Esophagus (tissue), 2 donors: ENCODE results near the gene THSD4. TPM values are rescaled to one million over a fixed set of nuclear protein-coding genes. Genes with fewer than 3 reads are reported as not detected.
A peak's percentile ranks its signal among the peaks of the same experiment; 100 is the strongest.

Source experiments
- H3K27ac ChIP-seq, 2 donors: one replicate each; pipeline ENCODE4 v1.5.1; 2013; ENCODE audit warnings: low read depth in 2 of 2, mild to moderate bottlenecking in 2 of 2, inconsistent platforms in 1 of 2, low read length in 1 of 2, moderate library complexity in 1 of 2
- H3K27me3 ChIP-seq, 2 donors: one replicate each; pipeline ENCODE4 v1.6.1; 2013; ENCODE audit warnings: low read length in 2 of 2, control low read depth in 1 of 2, mild to moderate bottlenecking in 1 of 2; ENCODE audit not compliant: insufficient read depth in 2 of 2, control insufficient read depth in 1 of 2
- H3K36me3 ChIP-seq, 2 donors: one replicate each; pipeline ENCODE4 v1.6.1; 2013; ENCODE audit warnings: low read length in 1 of 2; ENCODE audit not compliant: control insufficient read depth in 2 of 2, insufficient read depth in 2 of 2
- H3K4me1 ChIP-seq, 2 donors: one replicate each; pipeline ENCODE4 v1.6.1; 2013; ENCODE audit warnings: low read length in 1 of 2; ENCODE audit not compliant: control insufficient read depth in 2 of 2, insufficient read depth in 2 of 2
- H3K4me3 ChIP-seq, 2 donors: one replicate each; pipeline ENCODE4 v1.5.1; 2013; ENCODE audit warnings: low read length in 2 of 2, mild to moderate bottlenecking in 2 of 2, low read depth in 1 of 2, moderate library complexity in 1 of 2
- H3K9me3 ChIP-seq, 2 donors: one replicate each; pipeline ENCODE4 v1.6.1; 2013; ENCODE audit warnings: mild to moderate bottlenecking in 2 of 2, low read depth in 1 of 2, low read length in 1 of 2, moderate library complexity in 1 of 2; ENCODE audit not compliant: control insufficient read depth in 2 of 2, insufficient read depth in 1 of 2
- WGBS, 2 donors: extraction: QIAGEN DNeasy Blood & Tissue Kit; methylation state at CpG; one replicate each; pipeline ENCODE4 v1.1.7; 2013; 5-methylcytosine and 5-hydroxymethylcytosine counted together
- polyA plus RNA-seq, 2 donors: library from polyadenylated mRNA; stranded (reverse); fragments of 200-250 nt; gene quantifications; one replicate each; pipeline ENCODE4 v1.2.3, GENCODE V29; 2013
- donor health status: healthy with polysubstance abuse.
- donor health status: Bipolar disorder and iron deficiency.

Gene THSD4
- polyA plus RNA-seq, 2 donors: 34.1 to 49.7 TPM

DNA sequence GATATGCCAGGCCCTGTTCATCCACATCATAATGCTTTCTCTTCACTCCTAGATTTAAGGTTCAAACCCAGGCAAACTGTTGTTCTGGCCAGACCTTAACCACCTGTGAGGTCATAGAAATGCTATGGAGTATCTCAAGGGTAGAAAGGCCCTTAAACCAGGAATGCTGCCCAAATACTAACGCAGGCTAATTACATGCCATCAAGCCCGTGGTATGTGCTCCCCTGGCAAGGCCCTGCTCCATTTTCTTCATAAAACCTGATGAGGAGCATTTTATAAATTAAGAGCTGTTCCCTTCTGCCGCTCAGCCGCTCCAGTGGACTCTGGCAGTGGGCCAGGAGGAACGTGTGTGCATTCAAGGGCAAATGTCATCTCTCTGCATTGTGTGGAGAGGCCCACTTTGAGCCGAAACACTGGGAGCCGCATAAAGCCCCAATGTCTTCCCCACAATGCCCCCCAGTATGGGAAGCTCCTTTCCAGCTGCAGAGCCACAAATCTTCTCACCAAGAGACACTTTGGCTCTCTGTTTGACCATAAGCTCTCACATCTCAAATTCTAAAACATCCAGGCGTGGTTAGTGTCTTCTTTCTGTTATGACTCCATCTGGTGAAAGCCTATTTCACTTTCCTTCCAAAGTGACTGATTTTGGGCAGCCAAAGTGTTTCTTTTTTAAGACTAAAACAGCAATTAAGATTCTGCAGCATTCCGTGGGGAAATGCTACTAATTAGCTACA is 484.3 kb downstream of the THSD4 start:
- Histone ChIP-seq H3K9me3 (no peaks in the 10 kb centered on the region), H3K36me3 (no peaks in the 10 kb centered on the region), H3K27ac (peak overlapping the region; percentile 47 to 53), H3K4me3 (no peak overlapping the region), H3K4me1 (peaks cover 0 to 2% of the 10 kb centered on the region in 2 donors), H3K27me3 (no peaks in the 10 kb centered on the region)
- WGBS, 2 donors: 44 to 53% methylated on average over 9 of the region's 9 CpGs

DNA sequence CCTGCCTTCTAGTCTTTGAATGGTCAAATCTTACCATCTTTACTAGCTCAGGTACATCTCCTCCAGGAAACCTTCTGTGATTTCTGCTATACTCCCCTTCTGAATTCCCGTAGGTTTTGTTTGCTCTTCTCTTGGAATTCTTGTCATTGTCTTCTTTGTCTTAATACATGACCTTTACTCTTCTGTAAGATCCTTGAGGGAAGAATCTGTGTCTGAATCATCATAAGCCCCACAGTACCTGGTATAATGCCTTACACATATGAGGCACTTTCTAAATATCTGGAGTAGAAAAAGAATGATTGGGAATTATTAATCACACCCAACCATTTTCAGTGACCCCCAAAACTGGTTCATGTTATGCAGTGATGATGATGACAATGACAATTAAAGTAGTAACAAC is 485.0 kb downstream of the THSD4 start:
- Histone ChIP-seq H3K27ac (no peak overlapping the region), H3K4me1 (peaks cover 0 to 2% of the 10 kb centered on the region in 2 donors), H3K9me3 (no peaks in the 10 kb centered on the region), H3K27me3 (no peaks in the 10 kb centered on the region), H3K4me3 (no peak overlapping the region), H3K36me3 (no peaks in the 10 kb centered on the region)
- WGBS, 2 donors: 40 to 48% methylated on average over 1 of the region's 1 CpG

DNA sequence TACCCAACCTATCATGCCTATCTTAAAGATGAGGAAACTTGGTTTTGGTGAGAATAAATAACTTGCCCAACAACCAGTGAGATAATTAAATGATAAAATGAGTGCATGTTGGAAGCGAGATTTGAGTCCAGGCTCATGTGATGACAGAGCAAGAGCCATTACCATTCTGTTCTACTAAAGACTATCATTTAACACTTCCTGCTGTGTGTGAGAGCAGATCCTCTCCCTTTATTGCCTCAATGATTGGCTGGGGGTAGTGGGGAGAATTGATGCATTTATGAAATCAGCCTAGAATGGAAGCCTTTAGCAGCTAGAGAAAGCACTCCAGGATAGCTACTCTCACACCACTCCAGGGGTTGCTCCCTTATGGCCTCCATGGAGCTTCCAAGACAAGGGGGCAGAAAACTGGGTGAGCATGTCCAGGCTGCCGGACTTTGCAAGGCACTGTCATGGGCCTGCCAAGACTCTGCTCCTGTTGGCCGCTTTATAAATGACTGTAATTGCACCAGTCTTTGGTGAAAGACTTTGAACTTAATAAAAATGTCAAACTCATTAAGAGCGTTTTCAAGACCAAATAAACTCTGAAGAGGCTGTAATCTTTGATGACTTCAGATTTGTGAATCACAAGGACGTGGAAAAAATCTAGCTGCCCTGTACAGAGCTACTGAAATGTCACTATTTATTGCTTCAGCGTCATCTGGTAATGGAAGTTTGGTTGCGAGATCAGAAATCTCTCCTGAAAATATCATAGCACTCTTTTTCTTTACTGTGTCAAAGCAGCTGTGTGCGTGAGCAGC is 486.0 kb downstream of the THSD4 start:
- WGBS, 2 donors: 60 to 62% methylated on average over 8 of the region's 8 CpGs
- peaks cover 0 to 2% of the 10 kb centered on the region in 2 donors for H3K4me1 ChIP-seq

DNA sequence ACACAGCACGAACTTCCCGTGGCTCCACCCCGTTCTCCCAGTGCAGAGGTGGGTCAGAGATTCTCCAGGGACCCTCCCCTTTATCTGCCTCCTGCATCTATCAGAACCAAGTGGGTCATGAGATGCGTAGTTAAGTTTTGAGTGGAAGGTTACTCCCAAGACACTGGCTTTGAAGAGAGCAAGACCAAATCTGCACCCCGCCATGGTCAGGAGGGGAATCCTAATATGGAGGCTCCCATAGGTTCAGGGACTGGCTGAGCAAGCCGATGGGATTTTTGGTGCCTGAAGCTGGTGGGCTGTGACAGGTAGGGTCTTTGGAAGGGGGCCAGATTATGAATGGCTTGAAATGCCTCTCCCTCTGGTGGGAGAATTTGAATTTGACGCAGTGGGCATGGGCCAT is 488.1 kb downstream of the THSD4 start:
- WGBS, 2 donors: 48 to 66% methylated on average over 7 of the region's 7 CpGs
- Histone ChIP-seq H3K27me3 (no peaks in the 10 kb centered on the region), H3K4me1 (no peaks in the 10 kb centered on the region)

More for the DNA sequence above, 486.0 kb downstream of the THSD4 start:
- peak overlapping the region; percentile 20 to 79 for H3K27ac ChIP-seq
- no peaks in the 10 kb centered on the region for H3K27me3 ChIP-seq
- no peaks in the 10 kb centered on the region for H3K36me3 ChIP-seq
- H3K9me3 ChIP-seq: no peaks in the 10 kb centered on the region
- no peak overlapping the region for H3K4me3 ChIP-seq

DNA sequence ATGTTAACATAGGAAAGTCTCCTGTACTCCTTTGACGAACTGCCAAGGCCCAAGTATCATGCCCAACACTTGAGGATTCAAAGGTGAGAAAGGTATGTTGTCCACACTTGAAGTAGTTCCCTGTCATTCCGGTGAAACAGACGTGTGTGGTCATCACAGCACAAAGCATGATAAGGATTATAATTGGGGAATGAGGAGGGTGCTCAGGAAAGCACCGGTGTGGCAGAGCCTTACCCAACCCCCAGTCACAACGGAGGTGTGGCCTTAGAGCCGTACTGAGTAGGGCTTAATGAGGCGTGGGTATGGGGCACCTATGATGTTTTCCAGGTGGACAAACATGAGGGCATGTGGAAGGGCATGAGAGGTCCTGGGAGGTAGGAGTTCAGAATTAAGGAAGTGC is 492.1 kb downstream of the THSD4 start:
- Histone ChIP-seq H3K9me3 (no peaks in the 10 kb centered on the region), H3K36me3 (no peaks in the 10 kb centered on the region), H3K27me3 (no peaks in the 10 kb centered on the region), H3K27ac (peak overlapping the region in 1 of 2 donors; percentile 5), H3K4me1 (peaks cover 0 to 2% of the 10 kb centered on the region in 2 donors), H3K4me3 (no peak overlapping the region)
- 70 to 78% methylated on average over 7 of the region's 7 CpGs for WGBS, 2 donors

More for the DNA sequence above, 488.1 kb downstream of the THSD4 start:
- H3K36me3 ChIP-seq: no peaks in the 10 kb centered on the region
- no peak overlapping the region for H3K27ac ChIP-seq
- no peaks in the 10 kb centered on the region for H3K9me3 ChIP-seq
- no peak overlapping the region for H3K4me3 ChIP-seq

DNA sequence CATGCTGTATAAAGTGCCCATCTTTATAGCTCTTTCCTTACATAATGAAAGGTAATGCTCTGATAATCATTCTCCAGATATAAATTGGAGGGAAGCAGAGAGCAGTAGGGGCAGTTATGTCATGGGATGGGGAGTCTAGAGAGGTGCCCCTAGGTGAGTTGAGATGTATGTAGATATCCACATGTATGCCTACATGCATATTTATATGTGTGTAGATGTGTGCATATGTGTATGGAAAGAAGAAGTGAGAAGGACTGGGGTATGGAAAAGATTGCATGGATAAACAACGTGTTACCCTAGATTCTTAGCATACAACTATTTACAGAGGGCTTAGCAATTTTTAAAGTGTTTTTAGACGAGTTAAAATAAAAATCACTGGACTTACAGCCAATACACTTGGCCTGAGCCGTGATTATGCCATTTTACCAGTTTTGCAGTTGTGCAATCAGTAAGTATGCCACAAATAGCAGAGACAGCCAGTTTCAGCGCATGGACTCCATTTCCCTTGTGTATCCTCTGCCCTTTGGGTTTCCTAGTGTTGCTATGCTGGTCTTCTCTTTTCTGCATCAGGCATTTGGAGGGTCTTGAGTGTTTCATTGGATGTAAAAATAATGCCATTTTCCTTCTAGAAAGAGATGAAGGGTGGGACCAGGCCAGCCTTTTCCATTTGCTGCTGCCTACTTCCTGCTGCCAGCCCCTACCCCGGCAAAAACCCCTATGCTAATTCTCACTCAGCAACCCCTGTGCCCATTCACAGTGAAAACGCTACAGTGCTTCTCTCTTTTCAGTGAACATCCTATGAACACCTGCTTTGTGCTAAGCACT is 495.7 kb downstream of the THSD4 start:
- peak overlapping the region; percentile 34 to 45 for H3K27ac ChIP-seq

DNA sequence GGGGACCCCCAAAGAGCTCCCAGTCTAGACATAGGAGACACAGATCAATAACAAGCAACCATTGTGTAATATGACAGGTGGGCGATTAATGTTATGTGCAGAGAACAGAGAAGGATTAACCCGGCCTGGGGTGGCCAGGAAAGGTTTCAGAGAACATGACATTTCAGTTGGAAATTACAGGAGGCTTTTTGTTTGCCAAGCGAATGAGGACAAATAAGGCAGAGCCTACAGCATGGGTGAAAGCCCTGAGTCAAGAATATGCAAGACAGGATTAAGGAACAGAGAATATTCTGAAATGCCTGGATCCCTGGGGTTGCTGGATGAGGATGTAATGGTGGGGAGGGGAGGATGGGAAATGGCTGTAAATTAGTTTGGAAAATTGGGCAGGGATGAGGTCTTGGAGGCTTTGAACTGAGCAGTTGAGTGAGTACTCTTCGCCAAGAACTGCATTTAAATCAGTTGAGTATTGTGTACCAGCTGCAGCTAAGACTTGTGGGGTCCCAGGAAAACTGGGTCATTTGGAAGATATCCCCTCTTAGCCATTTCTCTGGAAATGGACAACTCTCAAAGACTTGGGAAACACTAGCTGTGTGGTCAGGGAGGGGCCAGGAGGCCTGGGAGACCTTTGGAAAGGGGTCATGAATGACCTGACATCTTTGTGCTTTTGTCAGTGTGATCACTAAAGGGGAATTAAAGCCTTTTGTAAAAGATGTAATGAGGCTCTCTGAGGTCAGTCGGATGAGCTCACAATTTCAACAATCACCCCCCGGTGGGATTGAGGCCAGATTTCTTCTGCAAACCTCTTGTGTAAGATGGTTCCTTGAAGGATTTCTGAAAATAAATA is 496.5 kb downstream of the THSD4 start:
- peak overlapping the region; percentile 34 to 45 for H3K27ac ChIP-seq
- no peaks in the 10 kb centered on the region for H3K27me3 ChIP-seq
- no peak overlapping the region for H3K4me3 ChIP-seq
- H3K9me3 ChIP-seq: no peaks in the 10 kb centered on the region
- H3K36me3 ChIP-seq: peaks cover 0 to 6% of the 10 kb centered on the region in 2 donors
- H3K4me1 ChIP-seq: peaks cover 0 to 2% of the 10 kb centered on the region in 2 donors
- WGBS, 2 donors: 66 to 67% methylated on average over 6 of the region's 6 CpGs

More for the DNA sequence above, 495.7 kb downstream of the THSD4 start:
- H3K9me3 ChIP-seq: no peaks in the 10 kb centered on the region
- H3K4me3 ChIP-seq: no peak overlapping the region
- peaks cover 0 to 6% of the 10 kb centered on the region in 2 donors for H3K36me3 ChIP-seq
- WGBS, 2 donors: 61 to 62% methylated on average over 6 of the region's 6 CpGs
- H3K27me3 ChIP-seq: no peaks in the 10 kb centered on the region
- H3K4me1 ChIP-seq: peaks cover 0 to 2% of the 10 kb centered on the region in 2 donors

DNA sequence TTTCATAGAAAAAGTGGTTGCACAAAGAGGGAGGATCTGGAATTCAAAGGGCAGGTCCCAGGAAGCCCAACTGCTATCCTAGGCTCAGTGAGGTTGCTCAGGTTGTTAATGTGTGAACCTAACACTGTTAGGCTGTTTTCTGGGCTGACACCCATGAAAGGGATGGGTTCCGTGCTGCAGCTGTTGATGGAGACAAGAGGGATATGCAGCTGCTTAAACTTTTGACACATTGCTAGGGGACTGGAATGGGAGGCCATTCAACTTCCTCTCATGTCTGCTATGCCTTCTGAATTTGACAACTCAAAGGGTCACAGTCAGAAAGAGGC is 497.1 kb downstream of the THSD4 start:
- Histone ChIP-seq H3K27ac (no peak overlapping the region), H3K4me1 (peaks cover 0 to 2% of the 10 kb centered on the region in 2 donors), H3K27me3 (no peaks in the 10 kb centered on the region), H3K9me3 (no peaks in the 10 kb centered on the region), H3K4me3 (no peak overlapping the region), H3K36me3 (peaks cover 0 to 6% of the 10 kb centered on the region in 2 donors)
- 48 to 67% methylated on average over 1 of the region's 1 CpG for WGBS, 2 donors
